Activated T-cell treated with anti-CD3 and anti-CD28 coated beads for 1 hour (primary cell): ENCODE measurements around the gene SNAI1.

Source experiments
- DNase-seq: peaks from one replicate; pipeline ENCODE4 v3.0.0-alpha.2; 2020; ENCODE audit warnings: low read depth

SNAI1 gene

GRCh38 chr20:50013976-50014375, 31.2 kb downstream of the SNAI1 start:
- DNase-seq, result no peak

- no peak for DNase-seq
Measured at GRCh38 chr20:50014570-50015562, 32.1 kb downstream of the SNAI1 start.

- DNase-seq, result no peak
Measured at GRCh38 chr20:50015636-50015992, 32.8 kb downstream of the SNAI1 start.

- DNase-seq, result no peak
Measured at GRCh38 chr20:50015993-50016770, 33.4 kb downstream of the SNAI1 start.

- DNase-seq, result no peak
Measured at GRCh38 chr20:50017160-50017559, 34.4 kb downstream of the SNAI1 start.

GRCh38 chr20:50017576-50018248, 34.9 kb downstream of the SNAI1 start:
- no peak for DNase-seq

- DNase-seq, result no peak
Measured at GRCh38 chr20:50019466-50020256, 36.9 kb downstream of the SNAI1 start.

GRCh38 chr20:50020288-50020687, 37.5 kb downstream of the SNAI1 start:
- no peak for DNase-seq

GRCh38 chr20:50022676-50023075, 39.9 kb downstream of the SNAI1 start:
- no peak for DNase-seq

- no peak for DNase-seq
Measured at GRCh38 chr20:50023116-50023805, 40.5 kb downstream of the SNAI1 start.

GRCh38 chr20:50026746-50027575, 44.2 kb downstream of the SNAI1 start:
- DNase-seq, result no peak

- no peak for DNase-seq
Measured at GRCh38 chr20:50027611-50028105, 44.9 kb downstream of the SNAI1 start.

GRCh38 chr20:50029083-50029696, 46.4 kb downstream of the SNAI1 start:
- no peak for DNase-seq

- DNase-seq, result no peak
Measured at GRCh38 chr20:50029697-50030461, 47.1 kb downstream of the SNAI1 start.

- no peak for DNase-seq
Measured at GRCh38 chr20:50032955-50033666, 50.3 kb downstream of the SNAI1 start.

- no peak for DNase-seq
Measured at GRCh38 chr20:50034567-50035180, 51.9 kb downstream of the SNAI1 start.

GRCh38 chr20:50036703-50037102, 53.9 kb downstream of the SNAI1 start:
- no peak for DNase-seq

GRCh38 chr20:50037123-50037522, 54.3 kb downstream of the SNAI1 start:
- DNase-seq, result no peak
